ENCODE measurements around the gene VCX3A. TPM values are rescaled to one million over a fixed set of nuclear protein-coding genes. Genes with fewer than 3 reads are reported as not detected.
A peak's percentile ranks its signal among the peaks of the same experiment; 100 is the strongest.
"Not testable (repeated sequence)": the region's sequence is repeated elsewhere in the genome, so short reads cannot be mapped to it uniquely, and the experiment has no call there.

VCX3A gene
- total RNA-seq (not detected), polyA plus RNA-seq (not detected)

DNA sequence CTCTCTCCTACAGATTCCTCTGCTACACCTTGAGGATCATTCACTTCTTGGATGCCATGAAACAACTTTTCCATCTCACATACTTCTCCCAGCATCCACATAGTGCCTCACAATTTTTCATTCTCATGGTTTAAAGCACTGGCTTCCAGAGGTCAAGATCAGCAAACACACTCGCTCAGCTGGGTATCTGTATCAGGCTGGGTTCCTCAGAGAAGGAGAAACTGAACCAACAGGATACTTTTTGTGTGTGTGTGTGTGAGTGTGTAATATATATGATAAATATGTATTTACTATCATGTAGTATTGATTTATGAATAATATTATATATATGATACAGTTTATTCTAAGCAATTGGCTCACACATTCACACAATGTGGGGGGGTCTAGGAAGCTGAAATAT, at the start of gene VCX3A:
TSS of gene VCX3A (minus strand) at position 101 of the 400 bp plus-strand sequence. CDS start 621 bp downstream, outside the sequence.
- DNase-seq; CTCF ChIA-PET (ENCODE audit: partially characterized antibody); H3K36me3 ChIP-seq (ENCODE audit: insufficient read depth, low read length); H3K27ac ChIP-seq (ENCODE audit: low read depth, low read length); H3K27me3 ChIP-seq (ENCODE audit: insufficient read depth, low read length); H3K4me3 Mint-ChIP-seq; H3K4me3 ChIP-seq (ENCODE audit: low read length in 2 of 2); H3K9me3 ChIP-seq (ENCODE audit: control insufficient read depth in 1 of 2, low read length in 2 of 2); H3K36me3 Mint-ChIP-seq; POLR2A ChIA-PET (ENCODE audit: partially characterized antibody); H3K9me3 Mint-ChIP-seq; H3K27ac Mint-ChIP-seq; H3K4me1 ChIP-seq (ENCODE audit: insufficient read depth, low read length); H3K4me1 Mint-ChIP-seq; intact Hi-C loops (cut with micrococcal nuclease); H3K27me3 Mint-ChIP-seq: not testable (repeated sequence)

DNA sequence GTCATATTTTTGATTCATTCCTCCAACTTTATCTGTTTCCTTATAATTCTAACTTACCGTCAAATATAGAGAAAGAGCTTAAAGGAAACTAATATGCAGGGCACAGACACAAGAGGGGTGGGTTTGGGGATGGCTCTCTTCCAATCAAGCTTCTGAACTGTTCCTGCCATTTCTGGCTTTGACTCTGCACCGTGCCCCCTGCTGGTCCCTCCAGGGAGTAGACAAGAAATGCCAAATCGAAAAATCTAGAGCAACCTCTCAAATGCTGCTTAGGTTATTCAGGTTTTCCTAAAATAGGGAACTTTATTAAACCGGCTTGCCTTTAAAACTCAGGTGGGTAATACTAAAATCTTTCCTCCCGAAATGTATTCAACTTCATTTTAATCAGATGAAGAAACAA, 39.8 kb upstream of the VCX3A start:
- Mint-ChIP-seq H3K4me1 (no peaks in the 10 kb centered on the region), H3K27ac (no peak overlapping the region), H3K4me3 (no peak overlapping the region), H3K36me3 (no peaks in the 10 kb centered on the region), H3K9me3 (peaks cover 0 to 8% (median 0%) of the 10 kb centered on the region in 8 donors), H3K27me3 (no peaks in the 10 kb centered on the region)
- ChIA-PET CTCF (ENCODE audit: partially characterized antibody) (no interaction called here), POLR2A (ENCODE audit: partially characterized antibody) (no interaction called here)
- intact Hi-C loops (cut with micrococcal nuclease): no loop called here
- no peaks in the 10 kb centered on the region for H3K36me3 ChIP-seq (ENCODE audit: insufficient read depth, low read length)
- no peaks in the 10 kb centered on the region for H3K27me3 ChIP-seq (ENCODE audit: insufficient read depth, low read length)
- DNase-seq: no peak
- no peaks in the 10 kb centered on the region for H3K9me3 ChIP-seq (ENCODE audit: control insufficient read depth in 1 of 2, low read length in 2 of 2)
- no peaks in the 10 kb centered on the region for H3K4me1 ChIP-seq (ENCODE audit: insufficient read depth, low read length)
- no peak overlapping the region for H3K27ac ChIP-seq (ENCODE audit: low read depth, low read length)
- no peak overlapping the region for H3K4me3 ChIP-seq (ENCODE audit: low read length in 2 of 2)

DNA sequence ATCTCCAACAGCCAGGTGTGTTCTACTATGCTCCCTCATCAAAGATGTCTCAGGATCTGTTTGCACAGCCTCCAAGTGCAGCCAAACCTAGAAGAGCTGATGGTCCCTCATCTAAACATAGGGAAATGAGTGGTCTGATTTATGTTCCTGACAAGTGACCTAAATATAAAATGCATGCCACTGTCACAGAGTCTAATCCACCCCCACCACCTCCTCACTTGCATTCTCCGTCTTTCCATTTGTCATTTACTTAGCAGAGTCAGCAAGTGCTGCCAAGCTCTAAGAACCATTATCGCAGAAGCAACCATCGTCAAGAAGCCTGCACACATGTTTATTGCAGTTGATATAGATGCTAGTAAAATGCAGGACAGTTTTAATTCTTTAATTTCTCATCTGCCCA, 33.1 kb upstream of the VCX3A start:
- peaks cover 0 to 2% (median 0%) of the 10 kb centered on the region in 8 donors for H3K9me3 Mint-ChIP-seq
- no peaks in the 10 kb centered on the region for H3K9me3 ChIP-seq (ENCODE audit: control insufficient read depth in 1 of 2, low read length in 2 of 2)
- no peak overlapping the region for H3K4me3 ChIP-seq (ENCODE audit: low read length in 2 of 2)
- CTCF ChIA-PET (ENCODE audit: partially characterized antibody): no interaction called here
- no peaks in the 10 kb centered on the region for H3K4me1 ChIP-seq (ENCODE audit: insufficient read depth, low read length)
- H3K36me3 Mint-ChIP-seq: no peaks in the 10 kb centered on the region
- DNase-seq: no peak
- no peak overlapping the region for H3K27ac Mint-ChIP-seq
- no peak overlapping the region for H3K27ac ChIP-seq (ENCODE audit: low read depth, low read length)
- H3K27me3 ChIP-seq (ENCODE audit: insufficient read depth, low read length): no peaks in the 10 kb centered on the region
- POLR2A ChIA-PET (ENCODE audit: partially characterized antibody): no interaction called here
- no peaks in the 10 kb centered on the region for H3K4me1 Mint-ChIP-seq
- intact Hi-C loops (cut with micrococcal nuclease): no loop called here
- no peaks in the 10 kb centered on the region for H3K36me3 ChIP-seq (ENCODE audit: insufficient read depth, low read length)
- no peak overlapping the region for H3K4me3 Mint-ChIP-seq
- no peaks in the 10 kb centered on the region for H3K27me3 Mint-ChIP-seq

DNA sequence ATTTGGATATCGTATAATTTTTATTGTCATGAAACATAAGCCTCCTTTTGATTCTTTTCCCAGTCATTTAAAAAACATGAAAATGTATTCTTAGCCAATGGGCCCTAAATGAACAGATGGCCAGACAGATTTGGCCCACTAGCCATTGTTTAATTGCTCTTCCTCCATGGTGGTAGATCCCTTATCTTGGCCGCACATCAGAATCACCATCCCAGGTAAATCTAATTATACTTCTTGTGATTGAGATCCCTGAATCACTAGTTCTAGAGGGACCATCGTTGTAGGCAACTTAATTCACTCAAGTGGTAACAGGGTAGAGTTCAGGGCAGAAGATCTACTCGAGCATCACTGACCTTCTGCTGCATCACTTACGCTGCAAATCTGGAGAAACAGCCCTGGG, 24.1 kb upstream of the VCX3A start:
- Histone ChIP-seq H3K4me3 (ENCODE audit: low read length in 2 of 2) (no peak overlapping the region), H3K27ac (ENCODE audit: low read depth, low read length) (no peak overlapping the region), H3K36me3 (ENCODE audit: insufficient read depth, low read length) (no peaks in the 10 kb centered on the region), H3K9me3 (ENCODE audit: control insufficient read depth in 1 of 2, low read length in 2 of 2) (no peaks in the 10 kb centered on the region), H3K4me1 (ENCODE audit: insufficient read depth, low read length) (no peaks in the 10 kb centered on the region), H3K27me3 (ENCODE audit: insufficient read depth, low read length) (no peaks in the 10 kb centered on the region)
- Mint-ChIP-seq H3K27ac (no peak overlapping the region), H3K27me3 (no peaks in the 10 kb centered on the region), H3K4me3 (no peak overlapping the region), H3K9me3 (peaks cover 0 to 9% (median under 1%) of the 10 kb centered on the region in 8 donors), H3K36me3 (no peaks in the 10 kb centered on the region), H3K4me1 (no peaks in the 10 kb centered on the region)
- ChIA-PET POLR2A (ENCODE audit: partially characterized antibody) (no interaction called here), CTCF (ENCODE audit: partially characterized antibody) (no interaction called here)
- intact Hi-C loops (cut with micrococcal nuclease): no loop called here
- DNase-seq: no peak

DNA sequence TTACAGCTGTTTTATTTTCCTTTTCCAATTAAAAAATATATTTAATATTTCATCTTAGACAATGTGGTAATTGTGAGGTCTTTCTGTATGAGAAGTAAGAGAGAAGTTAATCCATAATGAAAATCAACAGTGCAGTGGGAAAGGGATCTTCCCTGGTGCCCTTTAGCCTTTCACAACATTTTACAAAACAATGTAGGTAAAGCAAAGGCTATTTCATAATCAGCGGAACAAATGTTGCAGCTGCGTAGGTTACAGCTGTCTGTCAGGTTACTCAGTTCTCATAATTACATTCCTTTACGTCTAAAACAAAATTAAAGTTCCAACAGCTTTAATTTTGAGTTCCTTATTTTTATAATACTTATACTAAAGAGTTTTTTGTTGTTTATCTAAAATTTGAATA, 22.8 kb upstream of the VCX3A start:
- no peak overlapping the region for H3K4me3 Mint-ChIP-seq
- no peaks in the 10 kb centered on the region for H3K27me3 Mint-ChIP-seq
- no peaks in the 10 kb centered on the region for H3K4me1 ChIP-seq (ENCODE audit: insufficient read depth, low read length)
- no peak for DNase-seq
- no peaks in the 10 kb centered on the region for H3K9me3 ChIP-seq (ENCODE audit: control insufficient read depth in 1 of 2, low read length in 2 of 2)
- H3K4me3 ChIP-seq (ENCODE audit: low read length in 2 of 2): no peak overlapping the region
- intact Hi-C loops (cut with micrococcal nuclease): no loop called here
- no peak overlapping the region for H3K27ac ChIP-seq (ENCODE audit: low read depth, low read length)
- H3K27ac Mint-ChIP-seq: no peak overlapping the region
- POLR2A ChIA-PET (ENCODE audit: partially characterized antibody): no interaction called here
- no peaks in the 10 kb centered on the region for H3K27me3 ChIP-seq (ENCODE audit: insufficient read depth, low read length)
- peaks cover 0 to 9% (median 3%) of the 10 kb centered on the region in 8 donors for H3K9me3 Mint-ChIP-seq
- CTCF ChIA-PET (ENCODE audit: partially characterized antibody): no interaction called here
- H3K36me3 ChIP-seq (ENCODE audit: insufficient read depth, low read length): no peaks in the 10 kb centered on the region
- no peaks in the 10 kb centered on the region for H3K4me1 Mint-ChIP-seq
- H3K36me3 Mint-ChIP-seq: no peaks in the 10 kb centered on the region

DNA sequence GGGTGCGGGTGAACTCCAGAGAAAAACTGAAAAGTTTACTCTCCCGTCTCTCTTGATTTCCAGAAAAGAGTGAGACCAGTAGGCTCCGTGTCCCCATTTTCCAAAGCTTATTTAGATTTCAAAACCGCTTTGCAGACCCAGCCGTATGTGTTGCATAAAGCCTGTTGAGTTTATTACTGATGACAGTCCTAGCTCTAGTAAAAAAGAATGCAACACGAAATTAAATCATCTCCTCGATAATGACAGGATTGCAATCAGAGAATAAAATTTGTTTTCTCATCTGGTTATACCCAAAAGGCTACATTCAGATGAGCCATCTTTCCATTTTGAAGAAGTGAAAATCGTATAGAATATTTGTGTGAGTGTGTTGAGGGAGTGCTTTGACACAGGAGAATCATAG, 16.1 kb upstream of the VCX3A start:
- no peak overlapping the region for H3K27ac ChIP-seq (ENCODE audit: low read depth, low read length)
- H3K9me3 ChIP-seq (ENCODE audit: control insufficient read depth in 1 of 2, low read length in 2 of 2): no peaks in the 10 kb centered on the region
- H3K4me1 Mint-ChIP-seq: no peaks in the 10 kb centered on the region
- ChIA-PET POLR2A (ENCODE audit: partially characterized antibody) (no interaction called here), CTCF (ENCODE audit: partially characterized antibody) (no interaction called here)
- H3K4me3 Mint-ChIP-seq: no peak overlapping the region
- no peaks in the 10 kb centered on the region for H3K27me3 ChIP-seq (ENCODE audit: insufficient read depth, low read length)
- peaks cover 0 to 22% (median 9%) of the 10 kb centered on the region in 8 donors for H3K9me3 Mint-ChIP-seq
- H3K27me3 Mint-ChIP-seq: no peaks in the 10 kb centered on the region
- no peak overlapping the region for H3K4me3 ChIP-seq (ENCODE audit: low read length in 2 of 2)
- H3K36me3 Mint-ChIP-seq: no peaks in the 10 kb centered on the region
- no peaks in the 10 kb centered on the region for H3K36me3 ChIP-seq (ENCODE audit: insufficient read depth, low read length)
- no peaks in the 10 kb centered on the region for H3K4me1 ChIP-seq (ENCODE audit: insufficient read depth, low read length)
- intact Hi-C loops (cut with micrococcal nuclease): no loop called here
- DNase-seq: no peak
- H3K27ac Mint-ChIP-seq: no peak overlapping the region

DNA sequence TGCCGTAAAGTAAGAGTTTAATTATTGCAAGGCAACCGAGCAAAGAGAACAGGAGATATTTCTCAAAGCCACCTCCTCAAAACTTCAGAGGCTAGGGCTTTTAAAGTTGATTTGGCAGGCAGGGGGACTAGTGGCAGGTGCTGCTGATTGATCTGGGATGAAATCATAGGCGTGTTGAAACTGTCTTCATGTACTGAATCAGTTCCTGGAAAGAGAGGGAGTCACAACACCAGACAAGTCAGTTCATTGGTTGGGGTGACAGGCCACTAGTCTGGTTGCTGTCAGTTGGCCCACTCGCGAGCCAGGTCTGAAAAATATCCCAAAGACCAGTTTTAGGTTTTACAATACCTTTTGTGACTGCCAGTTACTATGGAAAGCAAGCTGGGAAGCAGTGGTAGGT, 10.8 kb upstream of the VCX3A start:
- Histone ChIP-seq H3K4me3 (ENCODE audit: low read length in 2 of 2) (no peak overlapping the region), H3K36me3 (ENCODE audit: insufficient read depth, low read length) (no peaks in the 10 kb centered on the region), H3K27ac (ENCODE audit: low read depth, low read length) (no peak overlapping the region), H3K4me1 (ENCODE audit: insufficient read depth, low read length) (no peaks in the 10 kb centered on the region), H3K9me3 (ENCODE audit: control insufficient read depth in 1 of 2, low read length in 2 of 2) (no peaks in the 10 kb centered on the region), H3K27me3 (ENCODE audit: insufficient read depth, low read length) (no peaks in the 10 kb centered on the region)
- no peaks in the 10 kb centered on the region for H3K4me1 Mint-ChIP-seq
- H3K4me3 Mint-ChIP-seq: no peak overlapping the region
- ChIA-PET POLR2A (ENCODE audit: partially characterized antibody) (no interaction called here), CTCF (ENCODE audit: partially characterized antibody) (no interaction called here)
- H3K36me3 Mint-ChIP-seq: no peaks in the 10 kb centered on the region
- H3K9me3 Mint-ChIP-seq: peaks cover 0 to 14% (median 3%) of the 10 kb centered on the region in 8 donors
- no peak for DNase-seq
- H3K27ac Mint-ChIP-seq: peak overlapping the region in 1 of 7 donors; percentile 65
- intact Hi-C loops (cut with micrococcal nuclease): no loop called here
- no peaks in the 10 kb centered on the region for H3K27me3 Mint-ChIP-seq

DNA sequence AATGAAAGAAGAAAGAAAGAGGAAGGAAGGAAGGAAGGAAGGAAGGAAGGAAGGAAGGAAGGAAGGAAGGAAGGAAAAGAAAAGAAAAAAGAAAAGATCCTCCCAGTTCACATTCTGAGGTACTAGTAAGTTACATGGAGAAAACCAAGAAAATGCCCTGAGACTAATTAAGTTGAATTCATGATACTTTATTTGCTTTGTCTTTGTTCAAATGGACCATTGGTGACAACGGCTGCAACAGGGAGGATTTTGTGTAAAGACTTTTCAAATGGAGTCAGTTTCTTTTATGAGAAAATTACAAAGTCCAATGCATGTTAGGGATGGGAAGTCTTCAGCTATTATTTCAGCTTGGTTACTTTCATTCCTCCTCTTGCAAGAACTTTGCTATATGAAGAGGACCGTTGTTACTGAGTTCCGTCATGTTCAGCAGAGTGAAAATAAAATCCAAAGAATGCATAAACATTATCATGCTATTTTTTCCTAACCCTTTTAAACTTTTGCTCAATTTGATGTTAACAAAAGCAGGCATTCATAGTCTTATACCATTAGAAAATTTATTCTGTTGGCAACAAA, 8.3 kb downstream of the VCX3A start:
- H3K4me3 ChIP-seq (ENCODE audit: low read length in 2 of 2): no peak overlapping the region
- no peaks in the 10 kb centered on the region for H3K4me1 Mint-ChIP-seq
- H3K27me3 Mint-ChIP-seq: no peaks in the 10 kb centered on the region
- no peaks in the 10 kb centered on the region for H3K36me3 ChIP-seq (ENCODE audit: insufficient read depth, low read length)
- no peaks in the 10 kb centered on the region for H3K9me3 ChIP-seq (ENCODE audit: control insufficient read depth in 1 of 2, low read length in 2 of 2)
- intact Hi-C loops (cut with micrococcal nuclease): no loop called here
- no peaks in the 10 kb centered on the region for H3K27me3 ChIP-seq (ENCODE audit: insufficient read depth, low read length)
- H3K9me3 Mint-ChIP-seq: peaks cover 0 to 25% (median 4%) of the 10 kb centered on the region in 8 donors
- no peak overlapping the region for H3K27ac ChIP-seq (ENCODE audit: low read depth, low read length)
- ChIA-PET CTCF (ENCODE audit: partially characterized antibody) (no interaction called here), POLR2A (ENCODE audit: partially characterized antibody) (no interaction called here)
- no peaks in the 10 kb centered on the region for H3K4me1 ChIP-seq (ENCODE audit: insufficient read depth, low read length)
- no peak for DNase-seq
- H3K36me3 Mint-ChIP-seq: no peaks in the 10 kb centered on the region
- H3K4me3 Mint-ChIP-seq: no peak overlapping the region
- no peak overlapping the region for H3K27ac Mint-ChIP-seq
